GM19193 (cell line): ENCODE measurements around the gene ADAMTS19.

Experiments used
- POLR2A ChIP-seq: IDR thresholded peaks from 4 replicates; pipeline ENCODE4 v1.6.1; 2011; ENCODE audit not compliant: insufficient read depth, insufficient read length; ENCODE audit errors: extremely low read depth

Gene ADAMTS19

GRCh38 chr5:129460936-129461710 lies 1.0 kb downstream of the ADAMTS19 start:
- TF ChIP-seq POLR2A: no peak

- TF ChIP-seq POLR2A: no peak
These were observed 1.7 kb downstream of the ADAMTS19 start for GRCh38 chr5:129461711-129462332.

- TF ChIP-seq POLR2A: no peak
These were observed 5.8 kb downstream of the ADAMTS19 start for GRCh38 chr5:129465776-129466344.

- no peak for TF ChIP-seq POLR2A
These were observed 14.4 kb downstream of the ADAMTS19 start for GRCh38 chr5:129474544-129474943.

GRCh38 chr5:129476751-129477150 lies 16.7 kb downstream of the ADAMTS19 start:
- TF ChIP-seq POLR2A: no peak

- no peak for TF ChIP-seq POLR2A
These were observed 17.4 kb downstream of the ADAMTS19 start for GRCh38 chr5:129477532-129477931.

GRCh38 chr5:129481161-129481560 lies 21.1 kb downstream of the ADAMTS19 start:
- no peak for TF ChIP-seq POLR2A

- TF ChIP-seq POLR2A: no peak
These were observed 36.3 kb downstream of the ADAMTS19 start for GRCh38 chr5:129496421-129496820.

GRCh38 chr5:129496864-129497595 lies 36.9 kb downstream of the ADAMTS19 start:
- TF ChIP-seq POLR2A: no peak

- no peak for TF ChIP-seq POLR2A
These were observed 39.2 kb downstream of the ADAMTS19 start for GRCh38 chr5:129499208-129499852.

- no peak for TF ChIP-seq POLR2A
These were observed 40.0 kb downstream of the ADAMTS19 start for GRCh38 chr5:129500101-129500500.

GRCh38 chr5:129506086-129506485 lies 46.0 kb downstream of the ADAMTS19 start:
- TF ChIP-seq POLR2A: no peak

GRCh38 chr5:129506950-129507349 lies 46.9 kb downstream of the ADAMTS19 start:
- no peak for TF ChIP-seq POLR2A

GRCh38 chr5:129507527-129507926 lies 47.4 kb downstream of the ADAMTS19 start:
- TF ChIP-seq POLR2A: no peak

GRCh38 chr5:129508606-129509005 lies 48.5 kb downstream of the ADAMTS19 start:
- no peak for TF ChIP-seq POLR2A
